SK-N-SH treated with all-trans-retinoic acid at 6 μM for 48 hours (cell line): ENCODE data around the gene PIEZO1.

ENCODE experiments used
- ATAC-seq: fragments of 200-7000 bp; cut with Tn5 transposase; 3 replicates; pipeline ENCODE4 v1.9.1; 2020; ENCODE audit warnings: mild to moderate bottlenecking, moderate library complexity
- ARNTL ChIP-seq: fragments of 450-650 bp; formaldehyde crosslinking; IDR thresholded peaks from 2 replicates; pipeline ENCODE4 v1.5.0; 2020; ENCODE audit warnings: low read depth, mild to moderate bottlenecking, moderate library complexity, borderline replicate concordance
- BACH2 ChIP-seq: fragments of 250-450 bp; sonication (Bioruptor Pico); IDR thresholded peaks from 2 replicates; pipeline ENCODE4 v1.9.0; 2021; ENCODE audit warnings: mild to moderate bottlenecking, borderline replicate concordance
- CSDC2 ChIP-seq: fragments of 250-450 bp; sonication (Bioruptor Pico); IDR thresholded peaks from 2 replicates; pipeline ENCODE4 v1.5.0; 2020; ENCODE audit warnings: mild to moderate bottlenecking, moderate library complexity
- CSRNP3 ChIP-seq: fragments of 250-450 bp; sonication (Bioruptor Pico); IDR thresholded peaks from 2 replicates; pipeline ENCODE4 v1.5.1; 2021; ENCODE audit warnings: mild to moderate bottlenecking, moderate library complexity
- ESRRG ChIP-seq: fragments of 250-450 bp; sonication (Bioruptor Pico); IDR thresholded peaks from 2 replicates; pipeline ENCODE4 v1.6.1; 2021; ENCODE audit warnings: mild to moderate bottlenecking
- GLIS3 ChIP-seq: fragments of 250-450 bp; sonication (Bioruptor Pico); IDR thresholded peaks from 2 replicates; pipeline ENCODE4 v1.5.0; 2020; ENCODE audit warnings: mild to moderate bottlenecking, moderate library complexity
- OSR1 ChIP-seq: fragments of 250-450 bp; sonication (Bioruptor Pico); IDR thresholded peaks from 2 replicates; pipeline ENCODE4 v1.8.0; 2022; ENCODE audit warnings: moderate library complexity, mild to moderate bottlenecking, inconsistent platforms
- PPARA ChIP-seq: fragments of 250-450 bp; sonication (Bioruptor Pico); IDR thresholded peaks from 2 replicates; pipeline ENCODE4 v1.5.0; 2020; ENCODE audit warnings: mild to moderate bottlenecking, borderline replicate concordance
- SNAI2 ChIP-seq: fragments of 250-450 bp; sonication (Bioruptor Pico); IDR thresholded peaks from 2 replicates; pipeline ENCODE4 v1.5.0; 2020; ENCODE audit warnings: mild to moderate bottlenecking, moderate library complexity
- TCF4 ChIP-seq: fragments of 250-450 bp; sonication (Bioruptor Pico); IDR thresholded peaks from 2 replicates; pipeline ENCODE4 v1.8.0; 2021; ENCODE audit warnings: mild to moderate bottlenecking, moderate library complexity, borderline replicate concordance
- TOX ChIP-seq: fragments of 250-450 bp; sonication (Bioruptor Pico); IDR thresholded peaks from 2 replicates; pipeline ENCODE4 v1.8.0; 2021; ENCODE audit warnings: mild to moderate bottlenecking, moderate library complexity, borderline replicate concordance
- ZC3H10 ChIP-seq: fragments of 250-450 bp; sonication (Bioruptor Pico); IDR thresholded peaks from 2 replicates; pipeline ENCODE4 v1.5.1; 2021; ENCODE audit warnings: mild to moderate bottlenecking, moderate library complexity
- ZFP3 ChIP-seq: fragments of 250-450 bp; sonication (Bioruptor Pico); IDR thresholded peaks from 2 replicates; pipeline ENCODE4 v1.5.0; 2020; ENCODE audit warnings: mild to moderate bottlenecking, moderate library complexity
- ZFP30 ChIP-seq: fragments of 450-650 bp; formaldehyde crosslinking; IDR thresholded peaks from 2 replicates; pipeline ENCODE4 v1.5.0; 2022; ENCODE audit warnings: mild to moderate bottlenecking, moderate library complexity
- ZNF565 ChIP-seq: fragments of 450-650 bp; formaldehyde crosslinking; conservative IDR thresholded peaks from 2 replicates; pipeline ENCODE4 v1.5.0; 2020; ENCODE audit warnings: low read depth, mild to moderate bottlenecking, moderate library complexity
- ZNF8 ChIP-seq: fragments of 450-650 bp; formaldehyde crosslinking; IDR thresholded peaks from 2 replicates; pipeline ENCODE4 v1.5.0; 2020; ENCODE audit warnings: mild to moderate bottlenecking, moderate library complexity
- TF ChIP-seq, protein P1 (sequence below): fragments of 250-450 bp; sonication (Bioruptor Pico); IDR thresholded peaks from 2 replicates; pipeline ENCODE4 v1.8.0; 2020; ENCODE audit warnings: mild to moderate bottlenecking, moderate library complexity, borderline replicate concordance
- TF ChIP-seq, protein P2 (sequence below): fragments of 250-450 bp; sonication (Bioruptor Pico); IDR thresholded peaks from 2 replicates; pipeline ENCODE4 v1.5.1; 2020; ENCODE audit warnings: low read depth, mild to moderate bottlenecking, moderate library complexity
- TF ChIP-seq, protein P3 (sequence below): fragments of 250-450 bp; sonication (Bioruptor Pico); IDR thresholded peaks from 2 replicates; pipeline ENCODE4 v1.5.0; 2020; ENCODE audit warnings: mild to moderate bottlenecking, moderate library complexity

PIEZO1 gene

GRCh38 chr16:88721236-88721635 lies 63.8 kb downstream of the PIEZO1 start:
- no peak for ATAC-seq
- TF ChIP-seq ZNF8 (CRISPR knock-in tag) (no peak), OSR1 (no peak), SNAI2 (CRISPR knock-in tag) (no peak), GLIS3 (CRISPR knock-in tag) (no peak), TCF4 (CRISPR knock-in tag) (no peak)
- TF ChIP-seq, protein P1, sequence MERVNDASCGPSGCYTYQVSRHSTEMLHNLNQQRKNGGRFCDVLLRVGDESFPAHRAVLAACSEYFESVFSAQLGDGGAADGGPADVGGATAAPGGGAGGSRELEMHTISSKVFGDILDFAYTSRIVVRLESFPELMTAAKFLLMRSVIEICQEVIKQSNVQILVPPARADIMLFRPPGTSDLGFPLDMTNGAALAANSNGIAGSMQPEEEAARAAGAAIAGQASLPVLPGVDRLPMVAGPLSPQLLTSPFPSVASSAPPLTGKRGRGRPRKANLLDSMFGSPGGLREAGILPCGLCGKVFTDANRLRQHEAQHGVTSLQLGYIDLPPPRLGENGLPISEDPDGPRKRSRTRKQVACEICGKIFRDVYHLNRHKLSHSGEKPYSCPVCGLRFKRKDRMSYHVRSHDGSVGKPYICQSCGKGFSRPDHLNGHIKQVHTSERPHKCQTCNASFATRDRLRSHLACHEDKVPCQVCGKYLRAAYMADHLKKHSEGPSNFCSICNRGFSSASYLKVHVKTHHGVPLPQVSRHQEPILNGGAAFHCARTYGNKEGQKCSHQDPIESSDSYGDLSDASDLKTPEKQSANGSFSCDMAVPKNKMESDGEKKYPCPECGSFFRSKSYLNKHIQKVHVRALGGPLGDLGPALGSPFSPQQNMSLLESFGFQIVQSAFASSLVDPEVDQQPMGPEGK (CRISPR knock-in tag): no peak
- TF ChIP-seq, protein P2, sequence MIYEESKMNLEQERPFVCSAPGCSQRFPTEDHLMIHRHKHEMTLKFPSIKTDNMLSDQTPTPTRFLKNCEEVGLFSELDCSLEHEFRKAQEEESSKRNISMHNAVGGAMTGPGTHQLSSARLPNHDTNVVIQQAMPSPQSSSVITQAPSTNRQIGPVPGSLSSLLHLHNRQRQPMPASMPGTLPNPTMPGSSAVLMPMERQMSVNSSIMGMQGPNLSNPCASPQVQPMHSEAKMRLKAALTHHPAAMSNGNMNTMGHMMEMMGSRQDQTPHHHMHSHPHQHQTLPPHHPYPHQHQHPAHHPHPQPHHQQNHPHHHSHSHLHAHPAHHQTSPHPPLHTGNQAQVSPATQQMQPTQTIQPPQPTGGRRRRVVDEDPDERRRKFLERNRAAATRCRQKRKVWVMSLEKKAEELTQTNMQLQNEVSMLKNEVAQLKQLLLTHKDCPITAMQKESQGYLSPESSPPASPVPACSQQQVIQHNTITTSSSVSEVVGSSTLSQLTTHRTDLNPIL (CRISPR knock-in tag): no peak

- ATAC-seq: no peak; the same call in 2 of the 3 replicates
- TF ChIP-seq ZC3H10: no peak
- no peak for TF ChIP-seq ESRRG (CRISPR knock-in tag)
- no peak for TF ChIP-seq CSDC2 (CRISPR knock-in tag)
- TF ChIP-seq, protein P3, sequence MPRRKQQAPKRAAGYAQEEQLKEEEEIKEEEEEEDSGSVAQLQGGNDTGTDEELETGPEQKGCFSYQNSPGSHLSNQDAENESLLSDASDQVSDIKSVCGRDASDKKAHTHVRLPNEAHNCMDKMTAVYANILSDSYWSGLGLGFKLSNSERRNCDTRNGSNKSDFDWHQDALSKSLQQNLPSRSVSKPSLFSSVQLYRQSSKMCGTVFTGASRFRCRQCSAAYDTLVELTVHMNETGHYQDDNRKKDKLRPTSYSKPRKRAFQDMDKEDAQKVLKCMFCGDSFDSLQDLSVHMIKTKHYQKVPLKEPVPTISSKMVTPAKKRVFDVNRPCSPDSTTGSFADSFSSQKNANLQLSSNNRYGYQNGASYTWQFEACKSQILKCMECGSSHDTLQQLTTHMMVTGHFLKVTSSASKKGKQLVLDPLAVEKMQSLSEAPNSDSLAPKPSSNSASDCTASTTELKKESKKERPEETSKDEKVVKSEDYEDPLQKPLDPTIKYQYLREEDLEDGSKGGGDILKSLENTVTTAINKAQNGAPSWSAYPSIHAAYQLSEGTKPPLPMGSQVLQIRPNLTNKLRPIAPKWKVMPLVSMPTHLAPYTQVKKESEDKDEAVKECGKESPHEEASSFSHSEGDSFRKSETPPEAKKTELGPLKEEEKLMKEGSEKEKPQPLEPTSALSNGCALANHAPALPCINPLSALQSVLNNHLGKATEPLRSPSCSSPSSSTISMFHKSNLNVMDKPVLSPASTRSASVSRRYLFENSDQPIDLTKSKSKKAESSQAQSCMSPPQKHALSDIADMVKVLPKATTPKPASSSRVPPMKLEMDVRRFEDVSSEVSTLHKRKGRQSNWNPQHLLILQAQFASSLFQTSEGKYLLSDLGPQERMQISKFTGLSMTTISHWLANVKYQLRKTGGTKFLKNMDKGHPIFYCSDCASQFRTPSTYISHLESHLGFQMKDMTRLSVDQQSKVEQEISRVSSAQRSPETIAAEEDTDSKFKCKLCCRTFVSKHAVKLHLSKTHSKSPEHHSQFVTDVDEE (CRISPR knock-in tag): no peak
- TF ChIP-seq, protein P2 (CRISPR knock-in tag): no peak
- no peak for TF ChIP-seq CSRNP3 (CRISPR knock-in tag)
- TF ChIP-seq TOX (CRISPR knock-in tag): no peak
- no peak for TF ChIP-seq OSR1
- no peak for TF ChIP-seq ZFP3
- TF ChIP-seq ARNTL (CRISPR knock-in tag): no peak
- no peak for TF ChIP-seq GLIS3 (CRISPR knock-in tag)
- TF ChIP-seq BACH2 (CRISPR knock-in tag): no peak
Observed at GRCh38 chr16:88720396-88720970, 64.5 kb downstream of the PIEZO1 start.

- ATAC-seq: no peak
- TF ChIP-seq CSDC2 (CRISPR knock-in tag) (no peak), ZFP30 (CRISPR knock-in tag) (no peak), ZC3H10 (no peak), TOX (CRISPR knock-in tag) (no peak), ZNF8 (CRISPR knock-in tag) (no peak), SNAI2 (CRISPR knock-in tag) (no peak), BACH2 (CRISPR knock-in tag) (no peak), PPARA (no peak), TCF4 (CRISPR knock-in tag) (no peak), CSRNP3 (CRISPR knock-in tag) (no peak), ZNF565 (no peak)
- TF ChIP-seq, protein P2 (CRISPR knock-in tag): no peak
- TF ChIP-seq, protein P3 (CRISPR knock-in tag): no peak
- TF ChIP-seq, protein P1 (CRISPR knock-in tag): no peak
Observed at GRCh38 chr16:88719933-88720296, 65.1 kb downstream of the PIEZO1 start.
